Measurements from ENCODE around the gene EEF2.

Gene EEF2

DNA sequence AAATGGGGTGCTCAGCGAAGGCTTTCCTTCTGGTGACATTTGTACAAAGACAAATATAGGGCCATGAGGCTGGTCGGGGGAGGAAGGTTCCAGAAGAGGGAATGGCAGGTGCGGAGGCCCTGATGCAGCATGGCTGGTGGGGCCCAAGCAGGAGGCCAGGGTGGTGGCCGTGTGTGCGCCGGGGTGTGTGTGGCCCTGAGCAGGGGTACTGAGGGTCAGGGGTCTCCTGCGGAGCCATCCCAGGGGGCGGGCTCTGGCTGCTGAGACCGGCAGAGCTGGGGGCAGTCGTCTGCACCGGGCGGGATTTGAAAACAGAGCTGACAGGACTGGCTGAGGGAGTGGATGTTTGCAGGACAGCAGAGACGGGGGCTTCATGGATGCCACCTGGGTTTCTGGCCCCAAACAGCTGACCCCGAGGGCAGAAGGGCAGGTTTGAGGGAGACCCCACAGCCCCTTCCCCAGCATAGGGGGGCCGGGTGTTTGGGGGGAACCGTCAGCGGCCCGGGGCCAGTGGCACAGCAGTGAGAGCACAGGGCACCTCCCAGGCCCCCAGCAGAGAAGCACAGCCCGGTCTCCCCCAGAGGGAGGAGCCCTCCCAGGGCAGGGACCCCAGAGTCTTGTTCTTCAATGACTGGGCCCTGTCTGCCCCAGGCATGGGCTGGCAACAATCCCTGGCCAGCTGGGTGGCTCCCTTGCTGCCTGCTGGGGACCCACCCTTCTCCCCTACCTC is 33.7 kb upstream of the EEF2 start:
- H3K27ac ChIP-seq = no peak overlapping the region
- TF ChIP-seq ZFX (IDR thresholded peaks at IDR 0.05) = no peak

DNA sequence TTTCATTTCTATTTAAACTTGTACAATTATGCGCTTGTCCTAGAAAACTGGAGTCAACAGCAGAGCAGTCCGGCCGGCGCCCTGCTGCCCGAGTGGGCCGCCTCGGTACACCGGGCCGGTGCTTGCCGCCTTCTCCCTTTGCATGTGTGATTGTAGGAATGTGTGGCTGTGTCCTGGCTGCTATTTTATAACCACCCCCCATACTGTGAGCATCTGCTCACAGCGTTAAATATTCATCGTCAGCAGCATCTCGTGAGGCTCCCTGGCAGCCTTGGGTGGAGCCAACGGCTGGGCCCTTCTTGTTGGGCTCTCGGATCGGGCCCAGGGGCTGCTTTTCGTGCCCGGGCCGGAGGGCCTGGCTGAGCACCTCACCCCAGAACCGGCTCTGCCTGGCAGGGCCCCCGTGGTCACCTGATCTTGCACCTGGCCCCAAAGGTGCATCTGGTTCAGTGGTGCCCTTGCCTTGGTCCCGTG is 32.9 kb upstream of the EEF2 start:
- TF ChIP-seq, protein P1, sequence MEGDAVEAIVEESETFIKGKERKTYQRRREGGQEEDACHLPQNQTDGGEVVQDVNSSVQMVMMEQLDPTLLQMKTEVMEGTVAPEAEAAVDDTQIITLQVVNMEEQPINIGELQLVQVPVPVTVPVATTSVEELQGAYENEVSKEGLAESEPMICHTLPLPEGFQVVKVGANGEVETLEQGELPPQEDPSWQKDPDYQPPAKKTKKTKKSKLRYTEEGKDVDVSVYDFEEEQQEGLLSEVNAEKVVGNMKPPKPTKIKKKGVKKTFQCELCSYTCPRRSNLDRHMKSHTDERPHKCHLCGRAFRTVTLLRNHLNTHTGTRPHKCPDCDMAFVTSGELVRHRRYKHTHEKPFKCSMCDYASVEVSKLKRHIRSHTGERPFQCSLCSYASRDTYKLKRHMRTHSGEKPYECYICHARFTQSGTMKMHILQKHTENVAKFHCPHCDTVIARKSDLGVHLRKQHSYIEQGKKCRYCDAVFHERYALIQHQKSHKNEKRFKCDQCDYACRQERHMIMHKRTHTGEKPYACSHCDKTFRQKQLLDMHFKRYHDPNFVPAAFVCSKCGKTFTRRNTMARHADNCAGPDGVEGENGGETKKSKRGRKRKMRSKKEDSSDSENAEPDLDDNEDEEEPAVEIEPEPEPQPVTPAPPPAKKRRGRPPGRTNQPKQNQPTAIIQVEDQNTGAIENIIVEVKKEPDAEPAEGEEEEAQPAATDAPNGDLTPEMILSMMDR (conservative IDR thresholded peaks at IDR 0.05) = no peak
- no peak for TF ChIP-seq ZFX (IDR thresholded peaks at IDR 0.05)
- no peak overlapping the region for H3K27ac ChIP-seq

DNA sequence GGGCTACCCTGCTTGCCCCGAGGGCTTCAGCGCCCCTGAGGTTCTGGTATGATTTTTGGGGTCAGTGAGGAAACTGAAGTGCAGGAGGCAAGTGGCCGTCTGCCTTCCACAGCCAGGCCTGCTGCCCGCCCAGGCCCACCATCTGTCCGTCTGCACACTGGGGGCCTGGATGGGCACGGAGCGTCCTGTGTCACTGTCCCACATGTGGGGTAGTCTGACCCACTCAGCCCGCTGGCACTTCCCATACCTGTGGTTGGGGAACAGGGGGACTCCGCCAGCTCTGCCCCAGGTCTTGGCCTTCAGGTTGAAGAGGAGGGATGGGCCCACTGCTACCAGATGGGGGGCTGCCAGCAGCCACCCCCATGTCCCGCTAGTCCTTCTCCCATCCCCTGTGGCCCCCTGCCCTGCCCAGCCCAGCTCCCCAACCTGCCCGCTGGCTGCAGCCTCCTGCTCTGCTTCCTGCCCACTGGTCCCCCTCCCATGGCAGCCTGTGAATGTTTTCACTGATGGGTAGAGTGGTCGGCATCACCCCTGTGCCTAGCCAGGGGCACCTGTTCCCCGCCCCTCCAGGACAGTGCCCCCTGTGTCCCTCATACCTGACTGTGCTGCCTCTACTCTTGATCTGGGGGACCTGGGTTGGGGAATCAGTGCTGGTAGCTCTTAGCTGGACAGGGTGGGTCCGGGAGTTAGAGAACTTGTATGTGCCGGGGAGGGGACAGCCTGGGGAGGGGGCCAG is 31.8 kb upstream of the EEF2 start:
- no peak overlapping the region for H3K27ac ChIP-seq

DNA sequence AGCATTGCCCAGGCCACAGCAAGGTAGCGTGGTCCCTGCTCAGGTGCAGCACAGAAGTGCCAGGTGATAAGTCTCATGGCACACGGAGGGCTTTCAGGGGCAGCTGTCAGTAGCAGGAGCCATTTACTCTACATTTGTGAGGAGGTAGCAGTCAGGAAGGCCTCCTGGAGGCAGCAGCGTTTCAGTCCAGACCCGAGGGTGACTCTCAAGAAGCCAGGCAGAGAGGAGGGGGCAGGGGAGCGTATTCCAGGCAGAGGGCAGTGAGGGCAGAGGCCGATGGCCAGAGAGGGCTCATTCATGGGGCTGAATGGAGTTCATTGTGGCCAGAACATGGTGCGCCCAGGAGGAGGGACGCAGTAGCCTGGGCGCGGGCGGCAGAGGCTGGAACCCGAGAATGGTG is 31.2 kb upstream of the EEF2 start:
- H3K27ac ChIP-seq = no peak overlapping the region
- TF ChIP-seq ZFX (IDR thresholded peaks at IDR 0.05) = no peak
- TF ChIP-seq, protein P1 (conservative IDR thresholded peaks at IDR 0.05) = no peak

More for the DNA sequence above, 31.8 kb upstream of the EEF2 start:
- TF ChIP-seq, protein P1 (conservative IDR thresholded peaks at IDR 0.05) = no peak
- TF ChIP-seq ZFX (IDR thresholded peaks at IDR 0.05) = no peak

DNA sequence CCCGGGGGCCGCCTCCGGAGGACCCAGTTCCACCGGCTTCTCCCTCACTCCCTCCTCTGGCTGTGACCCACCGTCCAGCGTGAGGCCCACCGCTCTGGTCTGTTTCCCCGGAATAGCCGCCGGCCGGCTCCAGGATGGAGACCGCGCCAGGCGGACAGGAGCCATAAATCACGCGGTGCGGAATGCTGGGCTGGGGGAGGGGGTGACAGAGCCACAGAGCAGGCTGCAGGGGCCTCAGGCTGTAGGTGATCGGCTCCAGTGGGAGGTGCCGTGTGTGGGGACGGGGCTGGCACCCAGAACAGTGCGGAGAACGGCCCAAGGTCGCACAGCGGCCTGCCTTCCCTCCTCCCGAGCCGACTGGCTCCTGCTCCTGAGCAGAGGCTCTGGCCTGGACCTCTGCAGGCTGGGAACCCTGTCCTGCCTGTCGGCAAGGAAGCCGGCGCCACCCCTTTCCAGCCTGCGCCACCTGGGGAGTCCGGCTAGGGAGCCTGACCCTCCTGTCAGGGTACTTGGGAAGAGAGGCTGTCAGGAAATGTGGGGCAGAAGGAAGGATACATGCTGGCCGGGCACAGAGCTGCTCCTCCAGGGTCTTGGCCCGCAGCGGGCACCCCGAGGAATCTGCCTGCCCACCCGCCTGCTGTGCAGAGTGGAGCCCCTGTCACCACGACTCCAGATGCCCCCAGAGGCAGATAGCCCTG is 30.6 kb upstream of the EEF2 start:
- TF ChIP-seq, protein P1 (conservative IDR thresholded peaks at IDR 0.05) = no peak
- no peak for TF ChIP-seq ZFX (IDR thresholded peaks at IDR 0.05)
- H3K27ac ChIP-seq = no peak overlapping the region

DNA sequence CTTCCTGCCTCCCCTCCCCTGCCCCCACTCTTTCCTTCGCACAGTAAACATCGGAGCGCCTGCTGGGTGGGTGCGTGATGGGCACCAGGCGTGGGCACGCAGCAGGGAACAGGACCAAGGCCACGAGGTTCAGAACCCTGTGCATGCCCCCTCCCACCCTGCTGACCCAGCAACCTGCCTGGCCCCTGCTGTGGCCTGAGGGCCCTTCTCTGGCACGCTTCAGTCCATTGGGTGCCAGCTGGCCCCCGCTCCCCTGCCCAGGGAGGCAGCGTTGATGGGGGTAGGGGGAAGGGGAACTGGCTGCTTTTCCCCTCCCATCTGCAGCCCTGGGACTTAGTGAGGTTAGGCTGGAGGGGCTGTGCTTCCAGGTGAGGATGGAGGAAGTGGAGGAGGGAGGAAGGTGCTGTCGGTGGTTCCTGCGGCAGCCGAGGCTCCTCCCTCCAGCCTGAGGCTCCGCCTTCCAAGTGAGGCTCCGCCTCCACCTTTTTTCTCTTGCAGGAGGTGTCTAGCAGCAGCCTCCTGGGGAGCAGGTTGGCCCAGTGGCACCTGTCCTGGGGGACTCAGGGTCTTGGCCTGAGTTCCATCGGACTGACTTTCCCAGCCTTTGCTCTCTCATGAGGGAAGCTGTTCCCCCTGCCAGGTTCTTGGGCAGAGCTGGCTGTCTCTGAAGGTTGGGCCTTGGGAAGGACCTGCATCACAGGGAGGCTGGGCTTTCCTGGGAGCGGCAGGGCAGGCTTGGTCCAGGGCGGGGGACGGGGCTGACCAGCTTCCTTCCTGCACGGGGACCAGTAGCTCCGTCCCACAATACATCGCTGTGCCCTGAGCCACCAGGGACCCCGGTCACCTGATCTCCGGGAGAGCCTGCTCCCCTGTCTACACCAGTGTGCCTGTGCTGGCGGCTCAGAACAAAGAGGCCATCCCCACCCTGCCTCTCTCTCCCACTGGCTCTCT is 29.6 kb upstream of the EEF2 start:
- no peak overlapping the region for H3K27ac ChIP-seq
- TF ChIP-seq, protein P1 (conservative IDR thresholded peaks at IDR 0.05) = no peak
- no peak for TF ChIP-seq ZFX (IDR thresholded peaks at IDR 0.05)
